Epithelial cell of proximal tubule (primary cell): ENCODE results near the gene AUTS2. TPM values are rescaled to one million over a fixed set of nuclear protein-coding genes. Genes with fewer than 3 reads are reported as not detected.

Source experiments
- DNase-seq: peaks from one replicate; pipeline ENCODE4 v3.0.0-alpha.2; 2011; ENCODE audit warnings: low read depth
- H3K4me3 ChIP-seq: 2 replicates; pipeline ENCODE4 v1.5.1; 2011; ENCODE audit warnings: low read depth, mild to moderate bottlenecking, low read length
- total RNA-seq: library from RNA; depleted of rRNA; stranded (reverse); fragments of >200 nt; gene quantifications from 2 replicates; pipeline ENCODE4 v1.2.3, GENCODE V29; 2015
- TF ChIP-seq, protein P1 (sequence below): conservative IDR thresholded peaks from 2 replicates; pipeline ENCODE4 v1.5.1; 2012; ENCODE audit warnings: low read depth, mild to moderate bottlenecking, low read length

The AUTS2 gene
- total RNA-seq, 1 donor from 2014 or later: 10.0 TPM

DNA sequence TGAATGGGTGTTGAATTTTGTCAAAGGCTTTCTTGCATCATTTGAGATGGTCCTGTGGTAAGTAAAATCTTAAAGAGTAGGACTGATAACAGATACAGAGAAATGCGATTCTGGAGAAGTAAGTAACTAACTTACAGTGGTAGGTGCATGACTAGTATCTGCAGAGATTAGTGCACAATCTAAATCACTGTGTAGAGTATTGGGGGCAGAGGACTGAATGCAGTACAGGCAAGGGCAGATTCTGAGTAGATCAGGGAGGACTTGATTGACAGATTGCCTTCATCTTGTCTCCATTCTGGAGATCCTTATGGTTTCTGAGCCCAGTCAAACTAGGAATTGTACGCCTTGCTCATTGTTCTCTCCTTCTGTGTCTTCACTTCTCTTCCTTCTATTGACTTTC is 736.0 kb downstream of the AUTS2 start:
- DNase-seq: no peak

DNA sequence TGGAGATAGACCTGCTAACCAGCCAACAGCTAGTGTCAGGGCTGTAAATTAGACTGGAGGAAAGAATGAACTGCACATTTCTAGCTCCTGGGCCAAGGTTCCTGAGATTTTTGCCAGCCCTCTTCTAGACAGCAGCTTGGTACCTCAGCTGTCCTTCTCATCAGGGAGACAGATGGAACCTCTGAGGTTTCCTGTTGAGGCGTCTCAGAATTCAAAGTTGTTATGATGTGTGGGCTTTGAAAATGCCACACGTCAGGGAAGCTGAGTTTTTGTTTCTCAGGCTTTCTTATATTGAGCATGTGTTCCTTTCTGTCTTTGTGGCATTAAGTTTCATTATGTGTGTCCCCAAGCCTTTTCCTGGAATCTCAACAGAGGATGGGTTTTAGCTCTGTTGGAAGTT is 736.6 kb downstream of the AUTS2 start:
- DNase-seq: no peak
- TF ChIP-seq, protein P1, sequence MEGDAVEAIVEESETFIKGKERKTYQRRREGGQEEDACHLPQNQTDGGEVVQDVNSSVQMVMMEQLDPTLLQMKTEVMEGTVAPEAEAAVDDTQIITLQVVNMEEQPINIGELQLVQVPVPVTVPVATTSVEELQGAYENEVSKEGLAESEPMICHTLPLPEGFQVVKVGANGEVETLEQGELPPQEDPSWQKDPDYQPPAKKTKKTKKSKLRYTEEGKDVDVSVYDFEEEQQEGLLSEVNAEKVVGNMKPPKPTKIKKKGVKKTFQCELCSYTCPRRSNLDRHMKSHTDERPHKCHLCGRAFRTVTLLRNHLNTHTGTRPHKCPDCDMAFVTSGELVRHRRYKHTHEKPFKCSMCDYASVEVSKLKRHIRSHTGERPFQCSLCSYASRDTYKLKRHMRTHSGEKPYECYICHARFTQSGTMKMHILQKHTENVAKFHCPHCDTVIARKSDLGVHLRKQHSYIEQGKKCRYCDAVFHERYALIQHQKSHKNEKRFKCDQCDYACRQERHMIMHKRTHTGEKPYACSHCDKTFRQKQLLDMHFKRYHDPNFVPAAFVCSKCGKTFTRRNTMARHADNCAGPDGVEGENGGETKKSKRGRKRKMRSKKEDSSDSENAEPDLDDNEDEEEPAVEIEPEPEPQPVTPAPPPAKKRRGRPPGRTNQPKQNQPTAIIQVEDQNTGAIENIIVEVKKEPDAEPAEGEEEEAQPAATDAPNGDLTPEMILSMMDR: no peak
- H3K4me3 ChIP-seq: no peak overlapping the region

More for the DNA sequence above, 736.0 kb downstream of the AUTS2 start:
- no peak overlapping the region for H3K4me3 ChIP-seq
- TF ChIP-seq, protein P1: no peak

DNA sequence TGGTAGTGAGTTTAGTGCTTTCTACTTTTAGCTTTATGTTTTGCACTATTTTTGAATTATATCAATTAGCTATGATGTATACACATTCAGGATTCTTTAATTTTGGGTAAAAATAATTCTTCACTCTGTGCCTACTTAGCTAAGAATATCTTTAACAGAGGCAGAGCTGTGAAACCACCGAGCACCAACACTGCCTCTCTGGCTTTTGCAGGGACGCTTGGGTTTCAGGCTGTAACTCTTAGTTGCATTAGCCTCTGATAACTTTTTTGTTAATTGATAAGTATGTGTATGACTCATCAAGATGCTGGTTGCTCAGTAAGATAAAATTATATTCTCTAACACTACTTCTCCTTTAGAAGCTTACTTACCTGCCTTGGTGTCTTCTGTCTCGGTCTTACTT is 738.3 kb downstream of the AUTS2 start:
- TF ChIP-seq, protein P1: no peak
- no peak overlapping the region for H3K4me3 ChIP-seq
- DNase-seq: no peak

DNA sequence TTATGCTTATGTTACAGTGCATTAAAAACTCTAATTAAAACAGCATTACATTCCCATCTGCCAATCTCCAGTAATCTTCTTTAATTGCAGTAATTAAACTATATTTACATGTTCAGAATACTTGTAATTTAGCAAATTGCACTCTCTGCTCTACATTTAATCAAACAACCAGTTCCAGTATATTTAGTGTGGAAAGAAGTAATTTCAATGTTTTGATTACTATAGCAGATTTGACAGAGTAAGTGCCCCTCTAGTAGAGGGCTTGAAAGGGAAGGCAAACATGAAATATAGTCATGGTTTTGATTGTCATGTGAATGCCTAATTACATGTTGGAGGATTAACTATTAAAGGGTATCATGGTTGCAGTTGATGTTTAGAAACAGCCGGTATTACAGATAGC is 739.7 kb downstream of the AUTS2 start:
- DNase-seq: no peak
- TF ChIP-seq, protein P1: no peak
- no peak overlapping the region for H3K4me3 ChIP-seq

DNA sequence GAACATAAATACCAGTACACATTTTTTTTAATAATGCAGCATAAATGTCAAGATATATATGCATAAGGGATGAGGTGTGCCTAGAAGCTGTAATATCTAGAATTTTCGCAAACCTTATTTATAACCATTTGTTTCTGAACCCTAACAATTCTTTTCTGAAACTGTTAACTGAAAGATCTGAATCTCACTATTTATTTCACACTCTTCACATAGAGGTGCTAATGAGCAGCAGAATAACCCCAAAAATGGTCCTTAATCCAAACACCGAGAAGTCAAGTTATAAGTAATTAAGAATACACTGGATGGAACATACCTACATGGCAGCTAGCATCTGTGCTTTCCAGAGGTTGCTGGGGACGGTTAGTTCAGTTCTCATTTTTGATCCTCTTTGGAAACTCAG is 742.0 kb downstream of the AUTS2 start:
- TF ChIP-seq, protein P1: no peak
- no peak overlapping the region for H3K4me3 ChIP-seq
- no peak for DNase-seq

DNA sequence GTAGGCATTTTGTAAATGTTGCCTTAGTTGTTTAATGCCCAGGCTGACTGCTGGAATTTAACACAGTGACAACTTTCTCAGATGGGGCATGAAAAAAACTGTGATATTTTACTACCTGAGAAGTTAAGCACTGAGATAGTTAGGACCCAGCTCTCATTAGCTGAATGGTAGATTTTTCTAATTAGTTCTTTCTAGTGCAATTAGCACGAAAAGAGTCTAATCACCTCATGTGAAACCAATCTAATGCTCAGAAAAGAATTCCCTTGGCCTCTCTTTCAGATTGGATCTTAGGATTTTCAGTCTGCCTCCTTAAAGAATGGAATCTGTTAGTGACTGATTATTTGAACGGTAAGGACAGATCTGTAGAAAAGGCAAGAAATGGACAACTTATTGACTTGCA is 743.2 kb downstream of the AUTS2 start:
- TF ChIP-seq, protein P1: no peak
- no peak for DNase-seq
- H3K4me3 ChIP-seq: no peak overlapping the region

DNA sequence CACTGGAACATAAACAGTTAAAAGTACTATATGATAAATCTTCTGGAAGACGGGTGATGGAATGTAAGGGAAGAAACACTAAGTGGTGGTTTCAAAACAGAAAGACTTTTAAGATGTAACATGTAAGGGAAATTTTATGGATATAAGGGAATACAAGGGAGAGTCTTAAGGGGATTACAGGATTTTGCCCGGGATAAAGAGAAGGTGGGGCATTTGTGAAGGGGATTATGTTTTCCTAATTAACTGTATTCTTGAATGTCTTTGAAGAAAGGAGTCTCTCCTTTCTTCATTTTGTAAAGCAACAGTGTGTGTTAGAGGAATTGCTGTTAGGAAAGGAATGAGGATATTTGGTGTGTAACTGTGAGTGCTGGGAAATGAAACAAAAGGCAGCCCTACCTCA is 745.2 kb downstream of the AUTS2 start:
- no peak for DNase-seq
- no peak overlapping the region for H3K4me3 ChIP-seq
- TF ChIP-seq, protein P1: no peak
